Measurements from ENCODE around the gene PPEF2. TPM values are rescaled to one million over a fixed set of nuclear protein-coding genes. Genes with fewer than 3 reads are reported as not detected.

PPEF2 gene
- total RNA-seq, 1 experiment from 2014 or later, result not detected

GRCh38 chr4:75834095-75834771 lies 68.0 kb downstream of the PPEF2 start:
- TF ChIP-seq, protein P1, sequence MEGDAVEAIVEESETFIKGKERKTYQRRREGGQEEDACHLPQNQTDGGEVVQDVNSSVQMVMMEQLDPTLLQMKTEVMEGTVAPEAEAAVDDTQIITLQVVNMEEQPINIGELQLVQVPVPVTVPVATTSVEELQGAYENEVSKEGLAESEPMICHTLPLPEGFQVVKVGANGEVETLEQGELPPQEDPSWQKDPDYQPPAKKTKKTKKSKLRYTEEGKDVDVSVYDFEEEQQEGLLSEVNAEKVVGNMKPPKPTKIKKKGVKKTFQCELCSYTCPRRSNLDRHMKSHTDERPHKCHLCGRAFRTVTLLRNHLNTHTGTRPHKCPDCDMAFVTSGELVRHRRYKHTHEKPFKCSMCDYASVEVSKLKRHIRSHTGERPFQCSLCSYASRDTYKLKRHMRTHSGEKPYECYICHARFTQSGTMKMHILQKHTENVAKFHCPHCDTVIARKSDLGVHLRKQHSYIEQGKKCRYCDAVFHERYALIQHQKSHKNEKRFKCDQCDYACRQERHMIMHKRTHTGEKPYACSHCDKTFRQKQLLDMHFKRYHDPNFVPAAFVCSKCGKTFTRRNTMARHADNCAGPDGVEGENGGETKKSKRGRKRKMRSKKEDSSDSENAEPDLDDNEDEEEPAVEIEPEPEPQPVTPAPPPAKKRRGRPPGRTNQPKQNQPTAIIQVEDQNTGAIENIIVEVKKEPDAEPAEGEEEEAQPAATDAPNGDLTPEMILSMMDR (conservative IDR thresholded peaks at IDR 0.05), result no peak
- DNase-seq, result no peak
- Histone ChIP-seq H4K91ac (ENCODE audit: insufficient read length, low read depth, low read length) (no peak overlapping the region), H2BK5ac (ENCODE audit: insufficient read length, low read length) (no peak overlapping the region), H3K23ac (ENCODE audit: insufficient read length, low read depth, low read length) (no peak overlapping the region), H3K18ac (ENCODE audit: insufficient read length, low read depth, low read length) (no peak overlapping the region), H3K4me1 (ENCODE audit: insufficient read depth, low read length) (no peaks in the 10 kb centered on the region; the same call in 1 of the 2 replicates), H2AK5ac (ENCODE audit: insufficient read length, low read length) (no peak overlapping the region), H3K9ac (ENCODE audit: extremely low read depth, insufficient read length, low read length) (no peak overlapping the region), H3K27ac (ENCODE audit: insufficient read length, low read depth, low read length) (no peak overlapping the region), H3K56ac (ENCODE audit: insufficient read length, low read depth, low read length) (no peak overlapping the region), H3K4me2 (ENCODE audit: insufficient read depth, insufficient read length, low read length) (no peak overlapping the region), H3K79me1 (ENCODE audit: insufficient read depth, low read depth, low read length, poor library complexity, severe bottlenecking) (no peaks in the 10 kb centered on the region), H3K79me2 (ENCODE audit: insufficient read depth, low read length) (no peaks in the 10 kb centered on the region), H3K4ac (ENCODE audit: low read depth, low read length) (no peak overlapping the region), H2BK120ac (ENCODE audit: low read depth, low read length, poor library complexity, severe bottlenecking) (no peak overlapping the region), H4K20me1 (ENCODE audit: control insufficient read depth, insufficient read depth, insufficient read length) (no peaks in the 10 kb centered on the region), H2BK20ac (ENCODE audit: low read depth, low read length, poor library complexity, severe bottlenecking) (no peak overlapping the region), H2AFZ (ENCODE audit: low read length) (no peak overlapping the region), H4K8ac (replicated peaks; ENCODE audit: insufficient read length, low read depth, low read length) (no peak overlapping the region), H3T11ph (ENCODE audit: low read length) (no peak overlapping the region), H2BK12ac (ENCODE audit: insufficient read length, low read depth, low read length) (no peak overlapping the region), H3K23me2 (ENCODE audit: insufficient read length, low read depth, low read length, poor library complexity, severe bottlenecking) (no peaks in the 10 kb centered on the region), H3K27me3 (ENCODE audit: insufficient read depth, low read length) (no peaks in the 10 kb centered on the region), H2BK15ac (ENCODE audit: low read depth, low read length) (no peak overlapping the region), H3K14ac (ENCODE audit: insufficient read depth, low read length) (no peak overlapping the region), H4K5ac (ENCODE audit: insufficient read length, low read depth, low read length) (no peak overlapping the region), H3K9me3 (ENCODE audit: control insufficient read depth, low read depth, low read length) (no peaks in the 10 kb centered on the region)
- H3K4me1 Mint-ChIP-seq, result peaks cover 12% of the 10 kb centered on the region in 2 experiments
- no CpG with 5 or more reads among the region's 1 CpG for WGBS (ENCODE audit: extremely low coverage, insufficient read length, low lambda C conversion rate)
- 0 out of 2 replicates have a peak, but pooled peaks cover 1% of the 10 kb centered on the region for H3K27me3 Mint-ChIP-seq (ENCODE audit: low read depth)
- H3K4me3 Mint-ChIP-seq, result no peak overlapping the region
- H3K9me3 Mint-ChIP-seq, result peaks cover 0 to 4% of the 10 kb centered on the region in 2 experiments; a peak in 3 of 5 replicates
- H3K27ac Mint-ChIP-seq, result no peak overlapping the region; a peak in 1 of 7 replicates
- H3K36me3 Mint-ChIP-seq (ENCODE audit: insufficient read depth in 1 of 3, low read depth in 3 of 3), result peaks cover 0 to 4% (median 0%) of the 10 kb centered on the region in 3 experiments; a peak in 2 of 7 replicates

Data from H9 (cell line).